SU-DHL-6 (cell line): ENCODE data around the gene FAIM2.

Experiments
- EZH2phosphoT487 ChIP-seq: fragments of 200-600 bp; sonication (generic), shearing (Covaris generic); conservative IDR thresholded peaks from 2 replicates; pipeline ENCODE4 v1.6.1; 2018; ENCODE audit warnings: mild to moderate bottlenecking, antibody characterized with exemption, low read length, moderate library complexity, mixed read lengths
- TF ChIP-seq, protein P1 (sequence below): fragments of 200-600 bp; sonication (generic); IDR thresholded peaks from one replicate; pipeline ENCODE4 v1.5.1; 2017; ENCODE audit warnings: antibody characterized with exemption, mild to moderate bottlenecking, low read length, moderate library complexity; ENCODE audit not compliant: insufficient read depth, poor library complexity, severe bottlenecking

DNA sequence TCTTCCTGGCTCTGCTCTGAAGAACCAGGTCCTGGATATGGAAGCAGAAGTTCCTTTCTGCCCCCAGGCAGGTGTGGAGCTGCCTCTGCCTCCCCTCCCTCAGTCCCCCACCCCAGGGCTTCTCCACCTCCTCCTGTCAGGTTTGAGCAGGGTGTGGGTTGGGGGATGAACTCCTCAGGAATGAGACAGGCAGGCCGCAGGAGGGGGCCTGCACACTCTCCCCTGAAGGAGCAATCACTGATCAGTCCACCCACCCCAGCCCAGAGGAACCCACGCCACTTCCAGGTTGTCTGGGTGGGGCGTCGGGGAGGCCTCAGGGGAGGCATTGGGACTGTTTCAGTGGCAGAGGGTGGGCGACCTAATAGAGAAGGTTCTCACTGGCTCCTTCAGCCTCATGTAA lies 26.6 kb downstream of the FAIM2 start:
- TF ChIP-seq, protein P1, sequence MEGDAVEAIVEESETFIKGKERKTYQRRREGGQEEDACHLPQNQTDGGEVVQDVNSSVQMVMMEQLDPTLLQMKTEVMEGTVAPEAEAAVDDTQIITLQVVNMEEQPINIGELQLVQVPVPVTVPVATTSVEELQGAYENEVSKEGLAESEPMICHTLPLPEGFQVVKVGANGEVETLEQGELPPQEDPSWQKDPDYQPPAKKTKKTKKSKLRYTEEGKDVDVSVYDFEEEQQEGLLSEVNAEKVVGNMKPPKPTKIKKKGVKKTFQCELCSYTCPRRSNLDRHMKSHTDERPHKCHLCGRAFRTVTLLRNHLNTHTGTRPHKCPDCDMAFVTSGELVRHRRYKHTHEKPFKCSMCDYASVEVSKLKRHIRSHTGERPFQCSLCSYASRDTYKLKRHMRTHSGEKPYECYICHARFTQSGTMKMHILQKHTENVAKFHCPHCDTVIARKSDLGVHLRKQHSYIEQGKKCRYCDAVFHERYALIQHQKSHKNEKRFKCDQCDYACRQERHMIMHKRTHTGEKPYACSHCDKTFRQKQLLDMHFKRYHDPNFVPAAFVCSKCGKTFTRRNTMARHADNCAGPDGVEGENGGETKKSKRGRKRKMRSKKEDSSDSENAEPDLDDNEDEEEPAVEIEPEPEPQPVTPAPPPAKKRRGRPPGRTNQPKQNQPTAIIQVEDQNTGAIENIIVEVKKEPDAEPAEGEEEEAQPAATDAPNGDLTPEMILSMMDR, result no peak
- TF ChIP-seq EZH2phosphoT487, result no peak
